Liver (tissue), 9 donors: ENCODE data around the gene LEF1. TPM values are rescaled to one million over a fixed set of nuclear protein-coding genes. Genes with fewer than 3 reads are reported as not detected.
A peak's percentile ranks its signal among the peaks of the same experiment; 100 is the strongest.

Experiments
- DNase-seq: peaks from one replicate; pipeline ENCODE4 v3.0.0-alpha.2; 2017; ENCODE audit warnings: low spot score
- H3K27ac ChIP-seq, 2 donors: one replicate each; pipeline ENCODE4 v1.7.0; 2013; ENCODE audit warnings: inconsistent platforms in 2 of 2, low read length in 2 of 2, control low read depth in 1 of 2, low read depth in 1 of 2, mild to moderate bottlenecking in 1 of 2
- H3K27me3 ChIP-seq, 4 donors: one replicate each; pipeline versions ENCODE4 v1.6.1 to v1.7.0; 2013; ENCODE audit warnings: low read length in 3 of 4, inconsistent platforms in 1 of 4, mild to moderate bottlenecking in 1 of 4, moderate library complexity in 1 of 4; ENCODE audit not compliant: control insufficient read depth in 4 of 4, insufficient read depth in 4 of 4
- H3K36me3 ChIP-seq, 4 donors: one replicate each; pipeline versions ENCODE4 v1.6.1 to v1.7.0; 2013; ENCODE audit warnings: low read length in 3 of 4, mild to moderate bottlenecking in 3 of 4, low read depth in 1 of 4, moderate library complexity in 1 of 4; ENCODE audit not compliant: control insufficient read depth in 4 of 4, insufficient read depth in 3 of 4
- H3K4me1 ChIP-seq, 4 donors: one replicate each; pipeline versions ENCODE4 v1.6.1 to v1.7.0; 2013; ENCODE audit warnings: low read length in 3 of 4, mild to moderate bottlenecking in 3 of 4, moderate library complexity in 1 of 4; ENCODE audit not compliant: control insufficient read depth in 4 of 4, insufficient read depth in 4 of 4
- H3K4me3 ChIP-seq, 3 donors: one replicate each; pipeline versions ENCODE4 v1.6.1 to v1.7.0; 2013; ENCODE audit warnings: low read length in 3 of 3, control low read depth in 1 of 3, low read depth in 1 of 3, mild to moderate bottlenecking in 1 of 3
- H3K9ac ChIP-seq, 2 donors: one replicate each; pipeline ENCODE4 v1.7.0; 2013; ENCODE audit warnings: low read length in 2 of 2, mild to moderate bottlenecking in 2 of 2, moderate library complexity in 2 of 2, control low read depth in 1 of 2, low read depth in 1 of 2
- H3K9me3 ChIP-seq, 4 donors: one replicate each; pipeline versions ENCODE4 v1.6.1 to v1.7.0; 2013; ENCODE audit warnings: low read length in 3 of 4; ENCODE audit not compliant: control insufficient read depth in 4 of 4
- ATF3 ChIP-seq: IDR thresholded peaks from 2 replicates; pipeline ENCODE4 v1.6.1; 2016; ENCODE audit warnings: antibody characterized with exemption
- CTCF ChIP-seq: fragments of 150-350 bp; IDR thresholded peaks from 2 replicates; pipeline ENCODE4 v1.5.1; 2017; ENCODE audit warnings: improper control_type of control experiment, low read depth, low read length; ENCODE audit not compliant: missing input control
- EGR1 ChIP-seq, 2 donors: IDR thresholded peaks; 2 replicates each; pipeline ENCODE4 v1.6.1; 2016 to 2018; ENCODE audit warnings: antibody characterized with exemption in 2 of 2, low read depth in 2 of 2
- FOXA1 ChIP-seq: IDR thresholded peaks from 2 replicates; pipeline ENCODE4 v1.6.1; 2016; ENCODE audit warnings: antibody characterized with exemption
- FOXA2 ChIP-seq: IDR thresholded peaks from 2 replicates; pipeline ENCODE4 v1.6.1; 2016; ENCODE audit warnings: antibody characterized with exemption
- GABPA ChIP-seq, 2 donors: IDR thresholded peaks in 1 of 2; conservative IDR thresholded peaks in 1 of 2; 2 replicates each; pipeline ENCODE4 v1.6.1; 2016; ENCODE audit warnings: antibody characterized with exemption in 2 of 2, mild to moderate bottlenecking in 1 of 2, moderate library complexity in 1 of 2
- HNF4A ChIP-seq, 2 donors: conservative IDR thresholded peaks; 2 replicates each; pipeline ENCODE4 v1.6.1; 2016; ENCODE audit warnings: antibody characterized with exemption in 2 of 2, mild to moderate bottlenecking in 2 of 2
- HNF4G ChIP-seq: IDR thresholded peaks from 2 replicates; pipeline ENCODE4 v1.6.1; 2016; ENCODE audit warnings: antibody characterized with exemption
- JUND ChIP-seq, 2 donors: IDR thresholded peaks; 2 replicates each; pipeline ENCODE4 v1.6.1; 2016; ENCODE audit warnings: antibody characterized with exemption in 2 of 2
- RAD21 ChIP-seq, 2 donors: IDR thresholded peaks; 2 replicates each; pipeline ENCODE4 v1.6.1; 2016; ENCODE audit warnings: antibody characterized with exemption in 2 of 2, mild to moderate bottlenecking in 2 of 2
- RXRA ChIP-seq, 2 donors: IDR thresholded peaks; 2 replicates each; pipeline ENCODE4 v1.6.1; 2017 to 2018; ENCODE audit warnings: antibody characterized with exemption in 2 of 2, mild to moderate bottlenecking in 1 of 2
- SP1 ChIP-seq: IDR thresholded peaks from 2 replicates; pipeline ENCODE4 v1.6.1; 2018; ENCODE audit warnings: antibody characterized with exemption, mild to moderate bottlenecking
- TAF1 ChIP-seq: conservative IDR thresholded peaks from 2 replicates; pipeline ENCODE4 v1.6.1; 2016; ENCODE audit warnings: antibody characterized with exemption, mild to moderate bottlenecking
- YY1 ChIP-seq: IDR thresholded peaks from 2 replicates; pipeline ENCODE4 v1.6.1; 2016; ENCODE audit warnings: antibody characterized with exemption, mild to moderate bottlenecking
- WGBS: extraction: QIAGEN DNeasy Blood & Tissue Kit; methylation state at CpG from one replicate; pipeline ENCODE4 v1.1.7; 2013; 5-methylcytosine and 5-hydroxymethylcytosine counted together
- polyA plus RNA-seq, 2 donors: library from polyadenylated mRNA; stranded (reverse) in 1 of 2; unstranded in 1 of 2; fragments of 200-250 nt in 1 of 2; fragments of >200 nt in 1 of 2; fragmentation: Nextera tagmentation in 1 of 2; extraction: Ambion mirVana in 1 of 2; gene quantifications; one replicate each; pipeline versions ENCODE4 v1.2.1 to v1.2.3, GENCODE V29; 2013 to 2015
- total RNA-seq, 2 donors: library from RNA; depleted of rRNA; stranded (reverse); fragments of >200 nt; gene quantifications; one replicate each; pipeline ENCODE4 v1.2.3, GENCODE V29; 2014
- TF ChIP-seq, protein P1 (sequence below): IDR thresholded peaks from 2 replicates; pipeline ENCODE4 v1.6.1; 2016; ENCODE audit warnings: antibody characterized with exemption
- TF ChIP-seq, protein P2 (sequence below): IDR thresholded peaks from 2 replicates; pipeline ENCODE4 v1.6.1; 2016; ENCODE audit warnings: antibody characterized with exemption, mild to moderate bottlenecking
- TF ChIP-seq, protein P3 (sequence below): IDR thresholded peaks from 2 replicates; pipeline ENCODE4 v1.6.1; 2016; ENCODE audit warnings: antibody characterized with exemption
- donor health status: healthy.
- donor health status: healthy.
- donor health status: healthy.
- donor health status: healthy.
- donor health status: healthy.

Gene LEF1
- total and polyA plus RNA-seq, 4 donors = 0.22 to 6.4 (median 0.46) TPM

DNA sequence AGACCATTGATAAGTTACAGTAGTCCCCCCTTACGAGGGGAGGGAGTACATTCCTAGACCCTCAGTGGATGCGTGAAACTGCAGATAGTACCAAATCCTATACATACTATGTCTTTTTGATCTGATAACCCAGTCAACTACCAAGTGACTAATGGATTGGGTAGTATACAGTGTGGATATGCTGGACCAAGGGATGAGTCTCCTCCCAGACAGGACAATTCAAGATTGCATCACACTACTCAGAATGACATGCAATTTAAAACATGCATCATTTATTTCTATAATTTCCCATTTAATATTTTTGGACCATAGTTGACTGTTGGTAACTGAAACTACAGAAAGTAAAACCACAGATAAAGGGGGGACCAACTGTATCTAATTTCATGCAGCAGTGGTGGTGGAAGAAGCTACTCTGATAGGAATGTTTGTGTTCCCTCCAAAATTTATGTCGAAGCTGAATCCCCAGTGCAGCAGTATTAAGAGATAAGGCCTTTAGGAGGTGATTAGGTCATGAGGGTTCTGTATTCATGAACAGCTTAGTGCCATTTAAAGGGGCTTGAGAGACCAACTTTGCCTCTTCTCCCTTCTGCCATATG, 167.1 kb downstream of the LEF1 start:
- TF ChIP-seq SP1 (no peak), FOXA1 (no peak), FOXA2 (no peak), HNF4A (conservative IDR thresholded peaks at IDR 0.05) (no peak), GABPA (IDR thresholded peaks at IDR 0.05 in 1 of 2, conservative IDR thresholded peaks at IDR 0.05 in 1 of 2) (no peak), RXRA (IDR thresholded peaks at IDR 0.05) (no peak), JUND (IDR thresholded peaks at IDR 0.05) (no peak), RAD21 (IDR thresholded peaks at IDR 0.05) (no peak), TAF1 (no peak), ATF3 (no peak), YY1 (no peak), HNF4G (no peak), CTCF (no peak)
- TF ChIP-seq, protein P1, sequence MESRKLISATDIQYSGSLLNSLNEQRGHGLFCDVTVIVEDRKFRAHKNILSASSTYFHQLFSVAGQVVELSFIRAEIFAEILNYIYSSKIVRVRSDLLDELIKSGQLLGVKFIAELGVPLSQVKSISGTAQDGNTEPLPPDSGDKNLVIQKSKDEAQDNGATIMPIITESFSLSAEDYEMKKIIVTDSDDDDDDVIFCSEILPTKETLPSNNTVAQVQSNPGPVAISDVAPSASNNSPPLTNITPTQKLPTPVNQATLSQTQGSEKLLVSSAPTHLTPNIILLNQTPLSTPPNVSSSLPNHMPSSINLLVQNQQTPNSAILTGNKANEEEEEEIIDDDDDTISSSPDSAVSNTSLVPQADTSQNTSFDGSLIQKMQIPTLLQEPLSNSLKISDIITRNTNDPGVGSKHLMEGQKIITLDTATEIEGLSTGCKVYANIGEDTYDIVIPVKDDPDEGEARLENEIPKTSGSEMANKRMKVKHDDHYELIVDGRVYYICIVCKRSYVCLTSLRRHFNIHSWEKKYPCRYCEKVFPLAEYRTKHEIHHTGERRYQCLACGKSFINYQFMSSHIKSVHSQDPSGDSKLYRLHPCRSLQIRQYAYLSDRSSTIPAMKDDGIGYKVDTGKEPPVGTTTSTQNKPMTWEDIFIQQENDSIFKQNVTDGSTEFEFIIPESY = no peak
- TF ChIP-seq, protein P2, sequence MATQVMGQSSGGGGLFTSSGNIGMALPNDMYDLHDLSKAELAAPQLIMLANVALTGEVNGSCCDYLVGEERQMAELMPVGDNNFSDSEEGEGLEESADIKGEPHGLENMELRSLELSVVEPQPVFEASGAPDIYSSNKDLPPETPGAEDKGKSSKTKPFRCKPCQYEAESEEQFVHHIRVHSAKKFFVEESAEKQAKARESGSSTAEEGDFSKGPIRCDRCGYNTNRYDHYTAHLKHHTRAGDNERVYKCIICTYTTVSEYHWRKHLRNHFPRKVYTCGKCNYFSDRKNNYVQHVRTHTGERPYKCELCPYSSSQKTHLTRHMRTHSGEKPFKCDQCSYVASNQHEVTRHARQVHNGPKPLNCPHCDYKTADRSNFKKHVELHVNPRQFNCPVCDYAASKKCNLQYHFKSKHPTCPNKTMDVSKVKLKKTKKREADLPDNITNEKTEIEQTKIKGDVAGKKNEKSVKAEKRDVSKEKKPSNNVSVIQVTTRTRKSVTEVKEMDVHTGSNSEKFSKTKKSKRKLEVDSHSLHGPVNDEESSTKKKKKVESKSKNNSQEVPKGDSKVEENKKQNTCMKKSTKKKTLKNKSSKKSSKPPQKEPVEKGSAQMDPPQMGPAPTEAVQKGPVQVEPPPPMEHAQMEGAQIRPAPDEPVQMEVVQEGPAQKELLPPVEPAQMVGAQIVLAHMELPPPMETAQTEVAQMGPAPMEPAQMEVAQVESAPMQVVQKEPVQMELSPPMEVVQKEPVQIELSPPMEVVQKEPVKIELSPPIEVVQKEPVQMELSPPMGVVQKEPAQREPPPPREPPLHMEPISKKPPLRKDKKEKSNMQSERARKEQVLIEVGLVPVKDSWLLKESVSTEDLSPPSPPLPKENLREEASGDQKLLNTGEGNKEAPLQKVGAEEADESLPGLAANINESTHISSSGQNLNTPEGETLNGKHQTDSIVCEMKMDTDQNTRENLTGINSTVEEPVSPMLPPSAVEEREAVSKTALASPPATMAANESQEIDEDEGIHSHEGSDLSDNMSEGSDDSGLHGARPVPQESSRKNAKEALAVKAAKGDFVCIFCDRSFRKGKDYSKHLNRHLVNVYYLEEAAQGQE = no peak
- peaks cover 2 to 40% (median 10%) of the 10 kb centered on the region in 4 donors for H3K4me1 ChIP-seq
- H3K27me3 ChIP-seq = no peaks in the 10 kb centered on the region
- no peaks in the 10 kb centered on the region for H3K9me3 ChIP-seq
- H3K4me3 ChIP-seq = no peak overlapping the region
- H3K36me3 ChIP-seq = no peaks in the 10 kb centered on the region
- DNase-seq = no peak
- no peak overlapping the region for H3K27ac ChIP-seq
- WGBS = 88% methylated on average over 3 of the region's 3 CpGs
- no peak overlapping the region for H3K9ac ChIP-seq

- Histone ChIP-seq H3K9ac (no peak overlapping the region), H3K27ac (peak overlapping the region in 1 of 2 donors; percentile 18), H3K4me3 (no peak overlapping the region), H3K27me3 (no peaks in the 10 kb centered on the region), H3K36me3 (no peaks in the 10 kb centered on the region), H3K4me1 (peaks cover 2 to 42% (median 10%) of the 10 kb centered on the region in 4 donors), H3K9me3 (no peaks in the 10 kb centered on the region)
- WGBS = 67% methylated on average over 2 of the region's 2 CpGs
- DNase-seq = no peak
- TF ChIP-seq YY1 = no peak
- TF ChIP-seq, protein P3, sequence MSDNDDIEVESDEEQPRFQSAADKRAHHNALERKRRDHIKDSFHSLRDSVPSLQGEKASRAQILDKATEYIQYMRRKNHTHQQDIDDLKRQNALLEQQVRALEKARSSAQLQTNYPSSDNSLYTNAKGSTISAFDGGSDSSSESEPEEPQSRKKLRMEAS = no peak
- TF ChIP-seq RXRA (IDR thresholded peaks at IDR 0.05) = peak; percentile 39 to 63
- no peak for TF ChIP-seq GABPA (IDR thresholded peaks at IDR 0.05 in 1 of 2, conservative IDR thresholded peaks at IDR 0.05 in 1 of 2)
- no peak for TF ChIP-seq HNF4G
- TF ChIP-seq JUND (IDR thresholded peaks at IDR 0.05) = peak; percentile 40 to 71
- TF ChIP-seq, protein P2 = peak; percentile 38
- no peak for TF ChIP-seq TAF1
- no peak for TF ChIP-seq EGR1 (IDR thresholded peaks at IDR 0.05; ENCODE audit: low read depth in 2 of 2)
- TF ChIP-seq FOXA2 = no peak
Measured at GRCh38 chr4:107999932-108000539, 168.7 kb downstream of the LEF1 start.
